ENCODE measurements around the gene AUNIP.

AUNIP gene

GRCh38 chr1:25809283-25809926 lies 49.9 kb downstream of the AUNIP start:
- no peak for DNase-seq (ENCODE audit: low read depth, low spot score)

DNA sequence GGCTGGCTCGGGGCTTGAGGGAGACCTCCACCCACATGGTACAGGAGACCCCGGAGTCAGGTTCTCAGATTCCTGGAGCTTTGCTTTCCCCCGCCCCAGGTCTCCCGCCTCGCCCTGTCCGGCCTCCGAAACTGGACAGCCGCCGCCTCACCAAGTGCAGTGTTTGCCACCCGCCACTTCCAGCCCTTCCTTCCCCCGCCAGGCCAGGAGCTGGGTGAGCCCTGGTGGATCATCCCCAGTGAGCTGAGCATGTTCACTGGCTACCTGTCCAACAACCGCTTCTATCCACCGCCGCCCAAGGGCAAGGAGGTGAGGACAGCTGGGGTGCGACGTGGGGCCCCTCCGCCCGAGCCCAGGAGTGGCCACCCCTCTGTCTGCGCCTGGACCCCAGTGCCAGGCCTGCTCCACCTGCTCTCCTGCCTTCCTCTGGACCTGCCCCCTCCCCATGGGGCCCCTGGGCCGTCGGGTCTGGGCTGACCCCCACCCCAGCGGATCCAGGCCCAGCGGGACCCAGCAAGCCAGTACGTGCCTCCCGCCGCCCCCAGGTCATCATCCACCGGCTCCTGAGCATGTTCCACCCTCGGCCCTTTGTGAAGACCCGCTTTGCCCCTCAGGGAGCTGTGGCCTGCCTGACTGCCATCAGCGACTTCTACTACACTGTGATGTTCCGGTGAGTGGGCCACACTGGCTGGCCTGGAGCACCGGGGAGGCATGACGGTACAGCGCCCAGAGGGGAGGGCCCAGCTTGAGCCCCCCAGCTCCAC lies 50.6 kb downstream of the AUNIP start:
- DNase-seq (ENCODE audit: low read depth, low spot score): no peak

- DNase-seq (ENCODE audit: low read depth, low spot score): no peak
Measured at GRCh38 chr1:25807480-25808390, 51.5 kb downstream of the AUNIP start.

GRCh38 chr1:25806418-25806817 lies 52.8 kb downstream of the AUNIP start:
- no peak for DNase-seq (ENCODE audit: low read depth, low spot score)

DNA sequence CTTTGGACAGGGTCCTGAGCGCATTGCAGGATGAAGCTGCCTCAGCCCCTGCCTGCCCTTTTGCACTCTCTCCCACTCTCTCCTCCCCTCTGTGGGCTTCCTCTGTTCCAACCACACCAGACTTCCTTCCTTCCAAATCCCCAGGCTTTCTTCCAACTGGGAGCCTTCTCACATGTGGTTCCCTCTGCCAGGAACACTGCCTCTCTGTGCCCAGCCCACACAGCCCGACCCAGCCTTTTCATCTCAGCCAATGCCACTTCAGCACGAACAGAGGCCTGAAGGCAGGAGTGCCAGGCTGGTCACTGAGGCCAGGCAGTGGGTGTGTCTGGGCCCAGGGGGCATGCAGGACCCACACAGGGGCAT lies 53.4 kb downstream of the AUNIP start:
- no peak for DNase-seq (ENCODE audit: low read depth, low spot score)

- DNase-seq (ENCODE audit: low read depth, low spot score): no peak
Measured at GRCh38 chr1:25804964-25805862, 54.0 kb downstream of the AUNIP start.

GRCh38 chr1:25804244-25804963 lies 54.9 kb downstream of the AUNIP start:
- DNase-seq (ENCODE audit: low read depth, low spot score): no peak

DNA sequence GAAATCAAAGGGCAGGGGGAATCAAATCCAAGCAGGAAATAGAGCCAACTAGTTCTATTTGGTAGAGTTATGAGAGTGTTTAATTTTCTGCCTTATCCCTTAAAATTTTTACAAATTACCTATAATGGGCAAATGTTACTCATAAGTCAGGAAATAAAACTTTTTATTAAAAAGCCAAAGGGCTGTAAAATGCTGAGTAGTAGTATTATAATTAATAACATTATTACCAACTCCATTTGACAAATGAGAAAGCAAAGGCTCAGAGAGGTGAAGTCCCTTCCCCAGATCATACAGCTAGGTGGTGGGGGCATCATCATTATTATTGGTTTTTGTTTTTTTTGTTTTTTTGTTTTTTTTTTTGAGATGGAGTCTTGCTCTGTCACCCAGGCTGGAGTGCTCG lies 55.9 kb downstream of the AUNIP start:
- DNase-seq (ENCODE audit: low read depth, low spot score): no peak

DNA sequence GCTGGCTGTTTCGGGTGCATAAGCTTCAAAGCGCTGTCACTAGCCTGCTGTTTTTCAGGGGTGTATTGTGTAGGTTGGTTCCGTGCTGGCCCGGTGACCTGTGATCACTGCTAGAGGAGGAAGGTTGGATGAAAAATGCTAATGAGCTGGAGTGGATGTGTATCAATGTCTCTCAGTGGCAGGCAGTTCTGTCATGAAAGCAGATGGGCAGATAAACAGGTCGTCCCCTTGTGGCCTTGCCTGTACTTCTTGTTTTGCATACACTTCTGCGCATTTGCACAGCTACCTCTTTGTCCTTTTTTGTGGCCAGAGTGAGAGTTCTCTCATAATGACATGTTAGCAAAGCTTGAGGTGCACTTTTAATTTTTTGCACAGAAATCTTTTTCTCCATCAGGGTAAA lies 56.3 kb downstream of the AUNIP start:
- no peak for DNase-seq (ENCODE audit: low read depth, low spot score)

DNA sequence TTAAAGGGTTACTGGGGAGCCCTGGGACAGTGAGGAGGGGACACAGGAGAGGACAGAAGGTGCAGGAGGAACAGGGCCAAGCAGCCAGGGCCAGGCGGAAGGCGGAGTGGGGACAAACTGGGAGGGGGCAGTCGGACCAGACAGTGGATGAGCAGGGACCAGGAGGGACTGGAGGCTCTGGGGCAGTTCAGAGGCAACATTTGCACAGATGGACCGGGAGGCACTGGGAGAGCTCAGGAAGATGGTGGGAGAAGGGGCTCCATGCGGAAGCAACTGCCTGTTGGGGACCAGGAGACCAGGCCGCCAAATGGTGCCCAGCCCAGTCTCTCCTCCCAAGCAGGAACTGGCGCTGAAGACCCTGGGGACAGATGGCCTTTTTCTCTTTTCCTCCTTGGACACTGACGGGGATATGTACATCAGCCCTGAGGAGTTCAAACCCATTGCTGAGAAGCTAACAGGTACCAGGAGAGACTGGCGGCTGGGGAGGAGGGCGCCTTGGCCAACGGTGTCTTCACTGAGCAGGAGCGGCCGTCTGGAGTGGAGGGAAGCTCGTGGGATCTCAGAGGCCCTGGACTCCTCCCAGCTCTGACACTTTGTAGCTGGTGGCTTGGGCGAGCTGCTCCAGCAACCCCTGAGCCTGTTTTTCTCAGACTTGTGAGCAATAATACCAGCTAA lies 58.4 kb downstream of the AUNIP start:
- no peak for DNase-seq (ENCODE audit: low read depth, low spot score)

DNA sequence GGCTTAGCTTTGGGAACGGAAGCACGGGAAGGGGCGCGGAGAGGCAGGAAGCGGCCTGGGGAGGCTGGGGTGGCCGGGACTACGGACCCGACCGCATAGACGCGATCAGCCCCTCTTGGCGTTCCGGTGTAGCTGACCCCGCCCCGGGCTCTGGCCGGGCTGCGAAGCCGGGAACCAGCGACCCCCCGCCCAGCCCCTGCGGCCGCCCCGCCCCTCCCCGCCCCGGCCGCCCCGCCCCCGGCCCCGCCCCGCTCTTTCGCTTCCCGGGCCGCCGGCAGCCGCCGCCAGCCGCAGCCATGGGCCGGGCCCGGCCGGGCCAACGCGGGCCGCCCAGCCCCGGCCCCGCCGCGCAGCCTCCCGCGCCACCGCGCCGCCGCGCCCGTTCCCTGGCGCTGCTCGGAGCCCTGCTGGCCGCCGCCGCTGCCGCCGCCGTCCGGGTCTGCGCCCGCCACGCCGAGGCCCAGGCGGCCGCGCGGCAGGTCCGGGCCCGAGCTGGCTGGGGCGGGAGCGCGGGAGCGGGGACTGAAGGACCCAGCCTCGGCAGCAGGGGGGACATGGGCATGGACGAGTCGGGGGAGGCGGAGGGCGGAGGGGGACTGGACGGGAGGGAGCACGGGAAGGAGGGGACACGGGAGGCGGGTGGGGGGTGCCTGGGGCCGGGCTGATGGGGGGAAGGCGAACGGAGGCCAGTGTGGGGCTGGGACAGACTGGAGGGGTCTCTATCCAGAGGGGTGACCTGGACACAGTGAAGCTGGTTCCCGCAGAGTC lies 59.1 kb downstream of the AUNIP start, which contains the start of gene SELENON:
TSS of gene SELENON (plus strand) at position 259 of the 768 bp plus-strand sequence. CDS start at position 297, 38 bp downstream.
- DNase-seq (ENCODE audit: low read depth, low spot score): no peak

GRCh38 chr1:25799352-25799934 lies 59.8 kb downstream of the AUNIP start:
- no peak for DNase-seq (ENCODE audit: low read depth, low spot score)

DNA sequence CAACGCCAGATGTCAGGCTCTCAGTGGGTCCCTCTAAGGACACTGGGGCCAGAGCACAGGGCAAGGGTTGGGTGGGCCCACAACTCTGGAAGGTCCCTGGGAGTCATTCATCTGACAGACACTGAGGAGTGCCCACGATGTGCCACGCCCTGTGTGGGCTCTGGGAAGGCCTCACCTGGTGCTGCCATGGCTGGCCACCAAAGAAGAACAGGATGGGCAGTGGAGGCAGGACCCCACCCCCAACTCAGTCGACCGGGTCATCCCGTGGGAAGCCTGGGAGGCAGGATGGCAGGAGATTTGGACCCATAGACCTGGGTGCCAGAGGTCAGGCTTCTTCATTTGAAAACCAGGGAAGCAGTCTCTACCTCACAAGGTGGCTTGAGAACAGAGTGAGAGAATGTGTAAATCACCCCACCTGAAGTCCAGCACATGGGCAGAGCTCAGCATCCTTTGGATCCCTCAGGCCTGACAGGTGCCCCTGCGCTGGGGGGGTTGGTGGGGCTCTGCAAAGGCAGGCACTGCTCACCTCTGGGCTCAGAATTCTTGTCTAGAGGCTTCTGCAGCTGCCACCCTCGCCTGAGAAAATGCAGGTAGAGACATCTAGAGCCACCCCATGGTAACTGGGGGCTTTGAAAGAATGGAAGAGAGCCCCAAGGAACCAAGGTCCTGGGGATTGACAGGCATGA lies 60.4 kb downstream of the AUNIP start:
- no peak for DNase-seq (ENCODE audit: low read depth, low spot score)

DNA sequence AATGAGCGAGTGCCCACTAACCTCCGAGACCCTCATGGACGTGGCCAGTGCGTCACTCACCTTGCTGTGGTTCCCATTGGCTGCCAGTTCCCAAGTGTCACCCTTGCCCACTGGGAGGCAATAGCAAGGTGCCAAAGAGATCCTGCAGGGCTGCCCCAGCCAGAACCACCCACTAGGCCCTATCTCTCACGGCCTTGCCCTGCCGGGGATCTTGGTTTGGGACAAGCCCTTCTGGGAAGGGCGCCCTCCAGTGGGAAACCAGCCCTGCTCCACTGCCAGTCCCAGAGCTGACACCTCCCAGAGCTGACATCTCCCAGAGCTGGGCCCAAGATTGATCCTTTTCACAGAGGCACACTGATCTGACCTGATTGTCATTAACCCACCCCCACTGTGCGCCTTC lies 61.3 kb downstream of the AUNIP start:
- DNase-seq (ENCODE audit: low read depth, low spot score): no peak

DNA sequence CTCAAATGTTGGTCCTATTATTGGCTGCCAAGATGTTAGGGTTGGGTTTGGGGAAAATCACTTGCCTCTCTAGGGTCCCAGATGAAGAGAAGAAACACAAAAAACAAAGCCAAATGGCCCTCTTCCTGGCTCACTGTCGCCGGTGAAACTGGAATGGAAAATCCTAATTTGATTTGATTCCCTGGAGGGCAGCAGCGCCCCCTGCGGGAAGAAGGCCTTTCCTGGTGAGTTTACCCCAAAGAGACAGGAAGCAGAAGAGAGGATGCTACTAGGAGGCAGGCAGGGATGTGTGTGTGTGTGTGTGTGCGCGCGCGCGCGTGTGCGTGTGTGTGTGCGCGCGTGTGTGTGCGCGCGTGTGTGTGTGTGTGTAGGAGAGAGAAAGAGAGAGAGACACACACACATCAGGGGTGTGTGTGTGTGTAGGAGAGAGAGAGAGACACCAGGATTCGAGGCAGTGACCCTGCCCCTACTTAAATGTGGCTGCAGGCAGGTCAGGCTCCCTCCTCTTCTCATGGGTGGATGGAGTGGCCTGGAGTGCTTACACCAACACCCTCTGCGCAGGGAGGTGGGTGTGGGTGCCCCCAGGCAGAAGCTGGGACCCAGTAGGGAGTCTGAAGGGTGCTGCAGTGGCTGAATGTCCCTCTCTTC lies 62.3 kb downstream of the AUNIP start:
- DNase-seq (ENCODE audit: low read depth, low spot score): peak; percentile 58

DNA sequence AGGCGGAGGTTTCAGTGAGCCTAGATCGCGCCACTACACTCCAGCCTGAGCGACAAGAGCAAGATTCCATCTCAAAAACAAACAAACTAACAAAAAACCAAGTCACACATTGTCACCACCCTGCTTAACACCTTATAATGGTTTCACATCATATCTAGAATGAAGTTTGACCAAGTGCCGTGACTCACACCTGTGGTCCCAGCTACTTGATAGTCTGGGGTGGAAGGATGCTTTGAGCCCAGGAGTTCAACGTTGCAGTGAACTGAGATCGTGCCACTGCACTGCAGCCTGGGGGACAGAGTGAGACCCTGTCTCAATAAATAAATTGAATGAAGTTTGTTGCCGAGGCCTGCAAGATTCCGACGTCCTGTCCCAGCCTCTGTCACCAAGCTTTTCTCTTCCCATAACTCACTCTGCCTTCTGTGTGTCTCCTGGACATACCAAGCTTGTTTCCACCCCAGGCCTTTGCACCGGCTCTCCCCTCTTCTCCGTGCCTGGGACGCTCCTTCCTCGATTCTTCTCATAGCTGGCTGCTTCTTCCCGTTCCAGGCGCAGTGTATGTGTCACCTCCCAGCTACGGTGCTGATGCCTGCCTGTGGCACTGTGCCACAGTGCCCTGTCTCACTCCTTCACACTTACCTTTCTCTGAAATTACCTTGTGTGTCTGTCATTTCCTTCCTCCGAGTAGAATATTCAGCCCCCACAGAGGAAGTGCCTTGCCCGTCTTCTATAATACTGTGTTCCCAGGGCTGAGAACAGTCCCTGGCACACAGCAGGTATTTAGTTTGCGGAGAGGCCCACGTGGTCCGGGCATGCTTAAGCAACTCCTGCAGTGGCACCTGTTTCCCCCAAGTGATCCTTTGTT lies 63.1 kb downstream of the AUNIP start:
- DNase-seq (ENCODE audit: low read depth, low spot score): no peak

DNA sequence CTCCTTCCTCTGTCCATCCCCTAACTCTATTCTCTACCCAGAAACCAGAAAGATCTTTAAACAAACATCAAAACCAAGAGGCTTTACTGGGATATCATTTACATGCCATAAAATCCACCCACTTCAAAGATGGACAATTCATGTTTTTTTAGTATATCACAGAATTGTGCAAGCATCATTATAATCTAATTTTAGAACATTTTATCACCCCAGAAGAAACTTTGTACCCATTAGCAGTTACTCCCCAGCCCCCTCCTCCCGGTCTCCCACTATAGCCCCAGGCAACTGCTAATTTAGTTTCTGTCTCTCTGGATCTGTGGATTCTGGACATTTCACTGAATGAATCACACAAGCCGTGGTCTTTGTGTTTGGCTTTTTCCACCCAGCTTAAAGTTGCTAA lies 64.0 kb downstream of the AUNIP start:
- no peak for DNase-seq (ENCODE audit: low read depth, low spot score)
